H9 (cell line): ENCODE data around the gene BBIP1. TPM values are rescaled to one million over a fixed set of nuclear protein-coding genes. Genes with fewer than 3 reads are reported as not detected.

ENCODE experiments used
- DNase-seq: peaks from one replicate; pipeline ENCODE4 v3.0.0-alpha.2; 2017
- H2AFZ ChIP-seq: one replicate; pipeline ENCODE4 v1.6.1; 2013; ENCODE audit warnings: mild to moderate bottlenecking, low read length, control low read depth, moderate library complexity
- H2AK5ac ChIP-seq: 2 replicates; pipeline ENCODE4 v1.6.1; 2013; ENCODE audit warnings: low read length, control low read depth, mixed read lengths; ENCODE audit not compliant: insufficient read length
- H2BK120ac ChIP-seq: one replicate; pipeline ENCODE4 v1.6.1; 2013; ENCODE audit warnings: low read depth, mild to moderate bottlenecking, low read length, control low read depth, inconsistent platforms; ENCODE audit not compliant: poor library complexity, severe bottlenecking
- H2BK12ac ChIP-seq: 2 replicates; pipeline ENCODE4 v1.6.1; 2013; ENCODE audit warnings: low read length, control low read depth, mixed read lengths, low read depth; ENCODE audit not compliant: insufficient read length
- H2BK15ac ChIP-seq: 2 replicates; pipeline ENCODE4 v1.6.1; 2013; ENCODE audit warnings: low read depth, low read length, control low read depth
- H2BK20ac ChIP-seq: one replicate; pipeline ENCODE4 v1.6.1; 2013; ENCODE audit warnings: low read depth, mild to moderate bottlenecking, low read length, control low read depth, inconsistent platforms; ENCODE audit not compliant: poor library complexity, severe bottlenecking
- H2BK5ac ChIP-seq: 2 replicates; pipeline ENCODE4 v1.6.1; 2013; ENCODE audit warnings: low read length, control low read depth, mixed read lengths; ENCODE audit not compliant: insufficient read length
- H3K14ac ChIP-seq: 2 replicates; pipeline ENCODE4 v1.6.1; 2013; ENCODE audit warnings: low read length, control low read depth; ENCODE audit not compliant: insufficient read depth
- H3K18ac ChIP-seq: 2 replicates; pipeline ENCODE4 v1.6.1; 2013; ENCODE audit warnings: low read depth, mild to moderate bottlenecking, mixed read lengths, low read length, control low read depth; ENCODE audit not compliant: insufficient read length
- H3K23ac ChIP-seq: 2 replicates; pipeline ENCODE4 v1.6.1; 2013; ENCODE audit warnings: low read length, control low read depth, mixed read lengths, low read depth; ENCODE audit not compliant: insufficient read length
- H3K23me2 ChIP-seq: 2 replicates; pipeline ENCODE4 v1.6.1; 2013; ENCODE audit warnings: low read depth, mild to moderate bottlenecking, mixed read lengths, low read length, control low read depth; ENCODE audit not compliant: insufficient read length, poor library complexity, severe bottlenecking
- H3K27ac ChIP-seq: 2 replicates; pipeline ENCODE4 v1.5.1; 2013; ENCODE audit warnings: low read length, control low read depth, mixed read lengths, low read depth; ENCODE audit not compliant: insufficient read length
- H3K27me3 ChIP-seq: 2 replicates; pipeline ENCODE4 v1.6.1; 2013; ENCODE audit warnings: low read length, control low read depth, inconsistent platforms; ENCODE audit not compliant: insufficient read depth
- H3K4ac ChIP-seq: 2 replicates; pipeline ENCODE4 v1.6.1; 2013; ENCODE audit warnings: low read depth, mild to moderate bottlenecking, control low read depth, inconsistent platforms, low read length, moderate library complexity
- H3K4me1 ChIP-seq: 2 replicates; pipeline ENCODE4 v1.6.1; 2013; ENCODE audit warnings: low read length, control low read depth, inconsistent platforms; ENCODE audit not compliant: insufficient read depth
- H3K4me2 ChIP-seq: 2 replicates; pipeline ENCODE4 v1.6.1; 2013; ENCODE audit warnings: low read length, control low read depth, mixed read lengths; ENCODE audit not compliant: insufficient read length, insufficient read depth
- H3K56ac ChIP-seq: 2 replicates; pipeline ENCODE4 v1.6.1; 2013; ENCODE audit warnings: low read depth, mild to moderate bottlenecking, mixed read lengths, low read length, control low read depth; ENCODE audit not compliant: insufficient read length
- H3K79me1 ChIP-seq: 2 replicates; pipeline ENCODE4 v1.6.1; 2013; ENCODE audit warnings: low read depth, mild to moderate bottlenecking, moderate library complexity, low read length, control low read depth, inconsistent platforms; ENCODE audit not compliant: insufficient read depth, poor library complexity, severe bottlenecking
- H3K79me2 ChIP-seq: 2 replicates; pipeline ENCODE4 v1.6.1; 2013; ENCODE audit warnings: low read length, control low read depth, inconsistent platforms; ENCODE audit not compliant: insufficient read depth
- H3K9ac ChIP-seq: 2 replicates; pipeline ENCODE4 v1.6.1; 2013; ENCODE audit warnings: low read length, control low read depth, mixed read lengths; ENCODE audit not compliant: insufficient read length; ENCODE audit errors: extremely low read depth
- H3K9me3 ChIP-seq: one replicate; pipeline ENCODE4 v1.6.1; 2013; ENCODE audit warnings: low read depth, low read length, inconsistent platforms; ENCODE audit not compliant: control insufficient read depth
- H3T11ph ChIP-seq: one replicate; pipeline ENCODE4 v1.6.1; 2013; ENCODE audit warnings: mild to moderate bottlenecking, low read length, control low read depth, inconsistent platforms
- H4K20me1 ChIP-seq: one replicate; pipeline ENCODE4 v1.6.1; 2013; ENCODE audit not compliant: control insufficient read depth, insufficient read length, insufficient read depth
- H4K5ac ChIP-seq: 2 replicates; pipeline ENCODE4 v1.6.1; 2013; ENCODE audit warnings: low read depth, mild to moderate bottlenecking, mixed read lengths, low read length, control low read depth; ENCODE audit not compliant: insufficient read length
- H4K8ac ChIP-seq: replicated peaks from 2 replicates; pipeline ENCODE4 v1.6.1; 2013; ENCODE audit warnings: low read length, control low read depth, mixed read lengths, low read depth; ENCODE audit not compliant: insufficient read length
- H4K91ac ChIP-seq: 2 replicates; pipeline ENCODE4 v1.6.1; 2013; ENCODE audit warnings: low read depth, mild to moderate bottlenecking, moderate library complexity, mixed read lengths, low read length, control low read depth; ENCODE audit not compliant: insufficient read length
- H3K27ac Mint-ChIP-seq, 3 experiments: 2 replicates in 2 of 3; 3 replicates in 1 of 3; pipeline ENCODE4 v1.8.0; 2020 to 2021; ENCODE audit warnings: mixed read lengths in 3 of 3, mild to moderate bottlenecking in 1 of 3, moderate library complexity in 1 of 3
- H3K27me3 Mint-ChIP-seq: 2 replicates; pipeline ENCODE4 v1.8.0; 2021; ENCODE audit warnings: low read depth, mild to moderate bottlenecking, moderate library complexity, mixed read lengths
- H3K36me3 Mint-ChIP-seq, 3 experiments: 2 replicates in 2 of 3; 3 replicates in 1 of 3; pipeline ENCODE4 v1.8.0; 2020 to 2021; ENCODE audit warnings: low read depth in 3 of 3, mixed read lengths in 3 of 3; ENCODE audit not compliant: insufficient read depth in 1 of 3
- H3K4me1 Mint-ChIP-seq, 2 experiments: 2 replicates each; pipeline ENCODE4 v1.8.0; 2020; ENCODE audit warnings: mixed read lengths in 2 of 2
- H3K4me3 Mint-ChIP-seq, 2 experiments: 2 replicates in 1 of 2; 3 replicates in 1 of 2; pipeline ENCODE4 v1.8.0; 2020 to 2021; ENCODE audit warnings: mild to moderate bottlenecking in 2 of 2, mixed read lengths in 2 of 2, moderate library complexity in 1 of 2
- H3K9me3 Mint-ChIP-seq, 2 experiments: 2 replicates in 1 of 2; 3 replicates in 1 of 2; pipeline ENCODE4 v1.8.0; 2020; ENCODE audit warnings: mild to moderate bottlenecking in 2 of 2, mixed read lengths in 2 of 2, moderate library complexity in 1 of 2
- WGBS: extraction: QIAGEN DNeasy Blood & Tissue Kit; methylation state at CpG from one replicate; pipeline ENCODE4 v1.1.7; 2013; ENCODE audit warnings: missing lambda C conversion rate, low lambda C conversion rate, mixed read lengths; ENCODE audit not compliant: insufficient read length; ENCODE audit errors: extremely low coverage; 5-methylcytosine and 5-hydroxymethylcytosine counted together
- total RNA-seq: library from RNA; stranded (reverse); gene quantifications from 2 replicates; pipeline ENCODE4 v1.2.1, GENCODE V29; 2021
- TF ChIP-seq, protein P1 (sequence below): fragments of 200-600 bp; sonication (generic); conservative IDR thresholded peaks from 3 replicates; pipeline ENCODE4 v1.8.0; 2021; ENCODE audit warnings: antibody characterized with exemption, mild to moderate bottlenecking

The BBIP1 gene
- total RNA-seq, 1 experiment from 2014 or later, result 18.8 TPM

DNA sequence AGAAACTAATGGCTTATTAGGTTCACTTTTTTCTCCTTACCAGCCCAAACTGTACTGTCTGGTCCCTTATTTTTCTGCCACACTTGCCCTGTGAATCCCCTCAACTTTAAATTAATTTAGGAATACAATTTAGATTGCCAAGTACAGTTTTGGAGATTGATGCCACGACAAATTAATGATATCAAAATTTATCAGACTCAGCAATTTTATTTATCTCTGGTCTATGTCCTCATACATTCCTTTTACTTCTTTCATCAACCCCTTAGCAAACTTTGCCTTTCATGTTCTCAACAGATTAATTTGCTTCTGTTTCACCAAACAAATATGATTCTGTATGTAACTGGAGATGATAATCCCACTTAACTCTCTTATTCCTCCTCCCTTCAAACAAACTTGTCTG, 38.6 kb upstream of the BBIP1 start:
- H3K27me3 ChIP-seq, result no peaks in the 10 kb centered on the region
- no peak overlapping the region for H2BK12ac ChIP-seq
- Mint-ChIP-seq H3K9me3 (peaks cover 0 to 2% of the 10 kb centered on the region in 2 experiments; a peak in 1 of 5 replicates), H3K27ac (no peak overlapping the region), H3K36me3 (peaks cover 2% of the 10 kb centered on the region in 3 experiments; a peak in 4 of 7 replicates), H3K27me3 (no peaks in the 10 kb centered on the region), H3K4me1 (peaks cover 0 to 6% of the 10 kb centered on the region in 2 experiments; a peak in 1 of 4 replicates), H3K4me3 (no peak overlapping the region)
- TF ChIP-seq, protein P1, sequence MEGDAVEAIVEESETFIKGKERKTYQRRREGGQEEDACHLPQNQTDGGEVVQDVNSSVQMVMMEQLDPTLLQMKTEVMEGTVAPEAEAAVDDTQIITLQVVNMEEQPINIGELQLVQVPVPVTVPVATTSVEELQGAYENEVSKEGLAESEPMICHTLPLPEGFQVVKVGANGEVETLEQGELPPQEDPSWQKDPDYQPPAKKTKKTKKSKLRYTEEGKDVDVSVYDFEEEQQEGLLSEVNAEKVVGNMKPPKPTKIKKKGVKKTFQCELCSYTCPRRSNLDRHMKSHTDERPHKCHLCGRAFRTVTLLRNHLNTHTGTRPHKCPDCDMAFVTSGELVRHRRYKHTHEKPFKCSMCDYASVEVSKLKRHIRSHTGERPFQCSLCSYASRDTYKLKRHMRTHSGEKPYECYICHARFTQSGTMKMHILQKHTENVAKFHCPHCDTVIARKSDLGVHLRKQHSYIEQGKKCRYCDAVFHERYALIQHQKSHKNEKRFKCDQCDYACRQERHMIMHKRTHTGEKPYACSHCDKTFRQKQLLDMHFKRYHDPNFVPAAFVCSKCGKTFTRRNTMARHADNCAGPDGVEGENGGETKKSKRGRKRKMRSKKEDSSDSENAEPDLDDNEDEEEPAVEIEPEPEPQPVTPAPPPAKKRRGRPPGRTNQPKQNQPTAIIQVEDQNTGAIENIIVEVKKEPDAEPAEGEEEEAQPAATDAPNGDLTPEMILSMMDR, result no peak
- H4K20me1 ChIP-seq, result no peaks in the 10 kb centered on the region
- H3K14ac ChIP-seq, result no peak overlapping the region
- no peak overlapping the region for H2BK15ac ChIP-seq
- H2AFZ ChIP-seq, result no peak overlapping the region
- H3K4me1 ChIP-seq, result no peaks in the 10 kb centered on the region; the same call in 1 of the 2 replicates
- no peak overlapping the region for H3K9ac ChIP-seq
- no peak overlapping the region for H3K4ac ChIP-seq
- H4K8ac ChIP-seq, result no peak overlapping the region
- no peak overlapping the region for H3K27ac ChIP-seq
- no peak overlapping the region for H2BK20ac ChIP-seq
- no CpG with 5 or more reads among the region's 1 CpG for WGBS
- H2BK120ac ChIP-seq, result no peak overlapping the region
- H3K18ac ChIP-seq, result no peak overlapping the region
- no peak overlapping the region for H4K5ac ChIP-seq
- no peak overlapping the region for H3T11ph ChIP-seq
- no peak for DNase-seq
- H3K9me3 ChIP-seq, result no peaks in the 10 kb centered on the region
- H3K4me2 ChIP-seq, result no peak overlapping the region
- H2AK5ac ChIP-seq, result no peak overlapping the region
- no peaks in the 10 kb centered on the region for H3K23me2 ChIP-seq
- H2BK5ac ChIP-seq, result no peak overlapping the region
- no peaks in the 10 kb centered on the region for H3K79me1 ChIP-seq
- no peak overlapping the region for H3K23ac ChIP-seq
- no peak overlapping the region for H4K91ac ChIP-seq
- H3K79me2 ChIP-seq, result peaks cover 2% of the 10 kb centered on the region; the same call in 1 of the 2 replicates
- no peak overlapping the region for H3K56ac ChIP-seq
